Measurements from ENCODE around the gene SLC22A15.

Gene SLC22A15

DNA sequence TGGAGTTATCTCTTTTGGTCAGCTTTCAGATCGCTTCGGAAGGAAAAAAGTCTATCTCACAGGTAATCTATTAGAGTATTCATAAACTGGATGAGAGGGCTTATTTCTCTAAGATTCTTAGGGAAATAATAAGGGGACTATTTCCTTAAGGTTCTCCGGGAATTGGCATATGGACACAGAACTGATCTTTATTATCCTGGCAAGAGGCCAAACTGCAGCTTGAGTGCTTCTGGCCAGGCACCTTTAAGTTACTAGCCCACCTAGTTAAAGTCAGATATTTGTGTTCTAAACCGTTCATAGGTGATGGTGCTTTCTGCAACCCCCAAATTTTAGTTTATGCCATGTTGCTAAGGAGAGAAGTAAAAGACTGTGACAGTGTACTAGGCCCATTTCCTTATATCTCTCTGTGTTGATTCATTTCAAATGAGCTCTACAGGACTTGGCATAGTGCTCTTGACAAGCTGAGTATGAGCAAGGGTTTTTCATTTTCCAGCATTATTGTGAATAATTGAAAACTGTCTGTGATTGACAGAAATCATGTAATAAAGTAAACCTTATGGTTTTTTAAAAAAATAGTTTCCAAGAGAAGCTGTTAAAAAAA lies 43.4 kb downstream of the SLC22A15 start:
- no peak for TF ChIP-seq TCF4 (CRISPR knock-in tag; IDR thresholded peaks at IDR 0.05; ENCODE audit: borderline replicate concordance)
- TF ChIP-seq, protein P1, sequence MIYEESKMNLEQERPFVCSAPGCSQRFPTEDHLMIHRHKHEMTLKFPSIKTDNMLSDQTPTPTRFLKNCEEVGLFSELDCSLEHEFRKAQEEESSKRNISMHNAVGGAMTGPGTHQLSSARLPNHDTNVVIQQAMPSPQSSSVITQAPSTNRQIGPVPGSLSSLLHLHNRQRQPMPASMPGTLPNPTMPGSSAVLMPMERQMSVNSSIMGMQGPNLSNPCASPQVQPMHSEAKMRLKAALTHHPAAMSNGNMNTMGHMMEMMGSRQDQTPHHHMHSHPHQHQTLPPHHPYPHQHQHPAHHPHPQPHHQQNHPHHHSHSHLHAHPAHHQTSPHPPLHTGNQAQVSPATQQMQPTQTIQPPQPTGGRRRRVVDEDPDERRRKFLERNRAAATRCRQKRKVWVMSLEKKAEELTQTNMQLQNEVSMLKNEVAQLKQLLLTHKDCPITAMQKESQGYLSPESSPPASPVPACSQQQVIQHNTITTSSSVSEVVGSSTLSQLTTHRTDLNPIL (CRISPR knock-in tag; IDR thresholded peaks at IDR 0.05; ENCODE audit: low read depth): no peak
- no peak for TF ChIP-seq SNAI2 (CRISPR knock-in tag; IDR thresholded peaks at IDR 0.05)
- TF ChIP-seq TOX (CRISPR knock-in tag; IDR thresholded peaks at IDR 0.05; ENCODE audit: borderline replicate concordance): no peak
- no peak for TF ChIP-seq BACH2 (CRISPR knock-in tag; IDR thresholded peaks at IDR 0.05; ENCODE audit: borderline replicate concordance)
- TF ChIP-seq ZNF565 (CRISPR knock-in tag; conservative IDR thresholded peaks at IDR 0.05; ENCODE audit: low read depth): no peak
- TF ChIP-seq, protein P2, sequence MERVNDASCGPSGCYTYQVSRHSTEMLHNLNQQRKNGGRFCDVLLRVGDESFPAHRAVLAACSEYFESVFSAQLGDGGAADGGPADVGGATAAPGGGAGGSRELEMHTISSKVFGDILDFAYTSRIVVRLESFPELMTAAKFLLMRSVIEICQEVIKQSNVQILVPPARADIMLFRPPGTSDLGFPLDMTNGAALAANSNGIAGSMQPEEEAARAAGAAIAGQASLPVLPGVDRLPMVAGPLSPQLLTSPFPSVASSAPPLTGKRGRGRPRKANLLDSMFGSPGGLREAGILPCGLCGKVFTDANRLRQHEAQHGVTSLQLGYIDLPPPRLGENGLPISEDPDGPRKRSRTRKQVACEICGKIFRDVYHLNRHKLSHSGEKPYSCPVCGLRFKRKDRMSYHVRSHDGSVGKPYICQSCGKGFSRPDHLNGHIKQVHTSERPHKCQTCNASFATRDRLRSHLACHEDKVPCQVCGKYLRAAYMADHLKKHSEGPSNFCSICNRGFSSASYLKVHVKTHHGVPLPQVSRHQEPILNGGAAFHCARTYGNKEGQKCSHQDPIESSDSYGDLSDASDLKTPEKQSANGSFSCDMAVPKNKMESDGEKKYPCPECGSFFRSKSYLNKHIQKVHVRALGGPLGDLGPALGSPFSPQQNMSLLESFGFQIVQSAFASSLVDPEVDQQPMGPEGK (CRISPR knock-in tag; IDR thresholded peaks at IDR 0.05; ENCODE audit: borderline replicate concordance): no peak
- TF ChIP-seq GLIS3 (CRISPR knock-in tag; IDR thresholded peaks at IDR 0.05): no peak
- TF ChIP-seq ZFP30 (CRISPR knock-in tag; IDR thresholded peaks at IDR 0.05): no peak
- TF ChIP-seq, protein P3, sequence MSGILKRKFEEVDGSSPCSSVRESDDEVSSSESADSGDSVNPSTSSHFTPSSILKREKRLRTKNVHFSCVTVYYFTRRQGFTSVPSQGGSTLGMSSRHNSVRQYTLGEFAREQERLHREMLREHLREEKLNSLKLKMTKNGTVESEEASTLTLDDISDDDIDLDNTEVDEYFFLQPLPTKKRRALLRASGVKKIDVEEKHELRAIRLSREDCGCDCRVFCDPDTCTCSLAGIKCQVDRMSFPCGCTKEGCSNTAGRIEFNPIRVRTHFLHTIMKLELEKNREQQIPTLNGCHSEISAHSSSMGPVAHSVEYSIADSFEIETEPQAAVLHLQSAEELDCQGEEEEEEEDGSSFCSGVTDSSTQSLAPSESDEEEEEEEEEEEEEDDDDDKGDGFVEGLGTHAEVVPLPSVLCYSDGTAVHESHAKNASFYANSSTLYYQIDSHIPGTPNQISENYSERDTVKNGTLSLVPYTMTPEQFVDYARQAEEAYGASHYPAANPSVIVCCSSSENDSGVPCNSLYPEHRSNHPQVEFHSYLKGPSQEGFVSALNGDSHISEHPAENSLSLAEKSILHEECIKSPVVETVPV (CRISPR knock-in tag; IDR thresholded peaks at IDR 0.05): no peak
- TF ChIP-seq OSR1 (CRISPR knock-in tag; IDR thresholded peaks at IDR 0.05): no peak
- no peak for TF ChIP-seq ESRRG (CRISPR knock-in tag; IDR thresholded peaks at IDR 0.05)
- TF ChIP-seq ISL1 (CRISPR knock-in tag; IDR thresholded peaks at IDR 0.05): no peak
- TF ChIP-seq PPARA (CRISPR knock-in tag; IDR thresholded peaks at IDR 0.05; ENCODE audit: borderline replicate concordance): no peak
- no peak for ATAC-seq

DNA sequence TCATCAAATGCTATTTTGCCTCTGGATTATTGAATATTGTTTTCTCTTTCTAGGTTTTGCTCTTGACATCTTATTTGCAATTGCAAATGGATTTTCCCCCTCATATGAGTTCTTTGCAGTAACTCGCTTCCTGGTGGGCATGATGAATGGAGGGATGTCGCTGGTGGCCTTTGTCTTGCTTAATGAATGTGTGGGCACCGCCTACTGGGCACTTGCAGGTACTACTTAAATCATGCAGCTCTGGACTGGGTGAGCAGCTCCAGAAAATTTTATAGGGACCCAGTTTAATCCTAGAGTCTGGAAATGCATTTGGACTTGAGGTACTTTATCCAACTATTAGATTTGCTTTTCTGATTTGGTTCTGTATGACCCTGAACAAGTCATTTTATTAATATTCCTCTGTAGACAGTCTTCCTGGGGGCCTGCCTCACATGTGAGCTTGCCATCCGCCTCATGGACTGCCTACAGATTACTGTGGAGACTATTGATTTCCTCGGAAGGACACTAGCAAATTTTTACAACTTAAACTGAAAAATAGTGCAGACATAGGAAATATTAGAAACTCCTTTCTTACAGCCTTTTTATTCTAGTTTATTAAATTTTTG lies 44.5 kb downstream of the SLC22A15 start:
- ATAC-seq: peak; percentile 94
- TF ChIP-seq BACH2 (CRISPR knock-in tag; IDR thresholded peaks at IDR 0.05; ENCODE audit: borderline replicate concordance) (no peak), OSR1 (CRISPR knock-in tag; IDR thresholded peaks at IDR 0.05) (no peak), ZNF70 (CRISPR knock-in tag; IDR thresholded peaks at IDR 0.05) (no peak), ARNTL (CRISPR knock-in tag; IDR thresholded peaks at IDR 0.05; ENCODE audit: borderline replicate concordance, low read depth) (no peak), ZFP3 (CRISPR knock-in tag; IDR thresholded peaks at IDR 0.05) (no peak), TOX (CRISPR knock-in tag; IDR thresholded peaks at IDR 0.05; ENCODE audit: borderline replicate concordance) (no peak), ZC3H10 (CRISPR knock-in tag; IDR thresholded peaks at IDR 0.05) (no peak), RARB (CRISPR knock-in tag; IDR thresholded peaks at IDR 0.05) (no peak), SNAI2 (CRISPR knock-in tag; IDR thresholded peaks at IDR 0.05) (no peak), ISL1 (CRISPR knock-in tag; IDR thresholded peaks at IDR 0.05) (no peak), PPARA (CRISPR knock-in tag; IDR thresholded peaks at IDR 0.05; ENCODE audit: borderline replicate concordance) (no peak)
- TF ChIP-seq, protein P3 (CRISPR knock-in tag; IDR thresholded peaks at IDR 0.05): no peak
- TF ChIP-seq, protein P2 (CRISPR knock-in tag; IDR thresholded peaks at IDR 0.05; ENCODE audit: borderline replicate concordance): no peak

DNA sequence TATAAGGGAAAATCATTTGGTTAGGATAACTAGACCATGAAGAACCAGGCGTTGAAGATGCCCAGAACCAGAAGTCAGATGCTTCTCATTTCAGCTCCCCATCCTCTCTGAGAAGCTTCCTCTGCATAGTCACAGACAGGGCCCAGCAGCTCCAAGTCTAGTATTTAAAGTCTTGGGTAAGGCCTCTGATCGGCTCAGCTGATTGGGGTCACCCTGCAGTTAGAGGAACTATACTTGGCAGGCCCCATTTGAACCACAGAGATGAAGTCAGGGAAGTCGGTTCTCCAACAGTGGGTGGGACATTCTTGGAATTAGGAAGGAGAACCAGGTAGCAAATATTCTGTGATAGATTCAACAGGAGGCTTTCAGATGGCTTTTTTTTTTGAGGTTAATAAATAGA lies 48.3 kb downstream of the SLC22A15 start:
- TF ChIP-seq TOX (CRISPR knock-in tag; IDR thresholded peaks at IDR 0.05; ENCODE audit: borderline replicate concordance) (no peak), RARB (CRISPR knock-in tag; IDR thresholded peaks at IDR 0.05) (no peak), CSDC2 (CRISPR knock-in tag; IDR thresholded peaks at IDR 0.05) (no peak), ARNTL (CRISPR knock-in tag; IDR thresholded peaks at IDR 0.05; ENCODE audit: borderline replicate concordance, low read depth) (no peak), ZC3H10 (CRISPR knock-in tag; IDR thresholded peaks at IDR 0.05) (no peak), TCF4 (CRISPR knock-in tag; IDR thresholded peaks at IDR 0.05; ENCODE audit: borderline replicate concordance) (no peak), ESRRG (CRISPR knock-in tag; IDR thresholded peaks at IDR 0.05) (no peak), ZNF8 (CRISPR knock-in tag; IDR thresholded peaks at IDR 0.05) (no peak)
- TF ChIP-seq, protein P3 (CRISPR knock-in tag; IDR thresholded peaks at IDR 0.05): no peak
- ATAC-seq: no peak
